Activated CD8-positive, alpha-beta memory T cell treated with anti-CD3 and anti-CD28 coated beads, Interleukin-2, amount 50 U/mL, for 4 hours (primary cell): ENCODE results near the gene GBX1.
A peak's percentile ranks its signal among the peaks of the same experiment; 100 is the strongest.

Source experiments
- DNase-seq: peaks from one replicate; pipeline ENCODE4 v3.0.0-alpha.2; 2020

GBX1 gene

DNA sequence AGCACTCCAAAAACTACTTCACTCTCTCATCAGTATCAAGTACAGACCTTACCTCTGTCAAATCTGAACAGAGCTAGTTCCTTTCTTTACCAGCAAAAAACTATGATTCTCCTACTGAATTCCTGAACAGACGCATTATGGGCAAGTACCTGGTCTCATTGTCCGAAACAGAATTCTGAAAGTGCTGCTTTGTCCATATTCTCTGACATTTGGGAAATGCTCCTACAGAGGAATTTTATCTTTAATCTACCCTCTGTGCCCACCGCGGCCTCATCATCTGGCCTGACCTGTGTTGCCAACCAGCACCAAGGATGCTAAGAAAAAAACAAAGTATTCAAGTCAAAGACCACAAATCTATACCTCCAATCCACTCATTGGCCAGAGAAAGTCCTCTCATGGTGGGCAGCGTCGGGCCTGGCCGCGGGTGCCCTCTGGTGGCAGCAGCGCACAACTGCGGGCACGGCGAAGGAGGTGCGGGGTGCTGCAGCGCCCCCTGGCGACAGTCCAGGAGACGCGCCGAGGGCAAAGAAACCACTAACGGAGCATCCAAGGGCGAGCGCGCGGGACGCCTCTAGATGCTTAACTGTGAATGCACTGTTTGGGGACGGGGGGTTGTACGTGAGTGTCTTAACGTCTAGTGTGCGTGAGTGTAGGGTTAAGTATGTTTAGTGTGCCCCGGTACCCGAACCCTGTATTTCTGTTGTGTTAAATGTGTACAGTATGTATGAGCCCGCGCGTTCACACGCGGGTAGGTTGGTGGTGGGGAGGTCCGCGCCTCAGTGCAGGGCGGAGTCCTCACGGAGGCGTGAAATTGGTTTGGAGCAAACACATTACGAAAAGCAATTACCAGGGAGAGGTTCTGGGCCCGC, 5.0 kb upstream of the GBX1 start:
- DNase-seq, result peak; percentile 79

DNA sequence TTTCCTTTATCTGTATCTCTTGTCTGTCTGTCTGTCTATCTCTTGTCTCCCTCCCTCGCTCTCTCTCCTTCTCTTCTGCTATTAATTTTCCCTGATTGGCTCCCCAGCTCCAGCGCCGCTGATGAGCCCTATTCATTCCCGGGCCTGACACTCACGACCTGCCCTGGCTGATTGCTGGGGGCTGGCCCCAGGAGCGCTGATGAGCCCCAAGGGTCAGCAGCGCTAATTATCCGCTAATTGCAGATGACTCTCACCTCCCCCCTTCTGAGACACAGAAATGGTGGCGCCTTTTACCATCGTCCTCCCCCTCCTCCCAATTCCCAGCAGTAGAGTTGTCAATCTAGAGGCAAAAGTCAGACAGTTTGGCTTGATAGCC, 1.3 kb upstream of the GBX1 start:
- no peak for DNase-seq

DNA sequence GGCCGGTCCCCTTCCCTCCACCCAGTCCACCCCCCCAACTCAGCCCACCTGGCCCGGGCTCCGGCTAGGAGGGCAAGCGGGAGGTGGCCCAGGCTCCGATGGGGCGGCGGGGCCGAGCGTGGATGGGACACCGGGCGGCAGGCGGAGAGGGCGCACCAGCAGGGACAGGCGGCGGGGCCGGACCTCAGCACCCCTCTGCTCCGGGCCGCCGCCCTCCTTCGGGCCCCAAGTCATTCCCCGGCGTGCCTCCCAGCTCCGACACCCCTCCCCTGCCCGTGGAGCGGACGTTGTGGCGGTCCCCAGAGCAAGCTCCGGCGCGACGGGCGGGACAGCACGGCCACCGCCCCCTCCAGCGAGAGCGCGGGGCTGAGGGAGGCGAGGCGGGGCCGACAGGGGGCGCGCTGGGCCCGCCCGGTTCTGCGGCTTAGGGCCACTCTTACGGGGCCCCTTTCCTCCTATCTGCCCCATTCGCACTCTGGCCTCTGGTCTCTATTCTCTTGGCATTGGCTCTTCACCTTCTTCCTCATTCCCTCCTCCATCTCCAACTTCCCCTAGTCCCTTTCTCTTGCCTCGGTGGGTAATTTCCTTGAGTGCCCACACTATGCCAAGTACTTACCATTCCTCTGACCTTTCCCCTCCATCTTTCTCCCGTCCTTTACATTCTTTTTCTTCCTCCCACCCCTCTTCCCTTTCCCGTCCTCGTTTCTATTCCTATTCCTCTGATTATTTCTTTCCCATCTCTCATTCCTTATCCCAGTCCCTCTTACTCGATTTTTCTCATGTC, 701 bp upstream of the GBX1 start:
- DNase-seq, result peak; percentile 62

- no peak for DNase-seq
Observed at GRCh38 chr7:151166629-151167196, 781 bp downstream of the GBX1 start.

- DNase-seq, result no peak
Observed at GRCh38 chr7:151161757-151162156, 5.7 kb downstream of the GBX1 start.

DNA sequence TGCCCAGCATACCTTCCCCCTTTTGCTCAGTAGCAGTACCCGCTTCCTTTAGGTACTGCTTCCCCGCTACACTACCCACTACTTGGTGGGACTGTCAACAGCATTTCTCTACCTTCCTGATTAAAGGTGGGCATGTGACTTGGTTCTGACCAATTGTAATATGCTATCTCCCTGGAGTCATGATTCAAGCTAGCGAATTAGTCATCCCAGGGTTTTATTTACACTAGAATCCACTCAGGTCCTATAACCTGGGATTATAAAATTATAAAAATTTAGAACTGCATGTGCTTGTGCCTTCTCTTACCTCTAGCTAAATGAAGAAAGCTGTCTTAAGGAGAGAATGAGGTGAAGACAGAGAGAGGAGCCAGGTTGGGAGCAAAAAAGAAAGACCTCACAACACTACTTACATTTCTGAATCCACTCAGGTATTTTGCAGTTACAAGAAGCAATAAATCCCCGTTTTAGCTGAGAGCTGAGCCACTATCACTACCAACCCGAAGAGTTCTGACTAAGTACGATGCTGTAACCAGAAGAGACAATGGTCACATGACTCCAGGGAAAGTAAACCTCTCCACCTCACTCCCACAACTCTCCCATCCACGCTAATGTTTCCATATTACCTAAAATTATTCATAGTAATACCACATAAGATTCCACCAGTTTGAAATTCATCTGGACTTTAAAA, 9.7 kb downstream of the GBX1 start:
- no peak for DNase-seq

GRCh38 chr7:151152643-151153513, 14.6 kb downstream of the GBX1 start:
- DNase-seq, result no peak

DNA sequence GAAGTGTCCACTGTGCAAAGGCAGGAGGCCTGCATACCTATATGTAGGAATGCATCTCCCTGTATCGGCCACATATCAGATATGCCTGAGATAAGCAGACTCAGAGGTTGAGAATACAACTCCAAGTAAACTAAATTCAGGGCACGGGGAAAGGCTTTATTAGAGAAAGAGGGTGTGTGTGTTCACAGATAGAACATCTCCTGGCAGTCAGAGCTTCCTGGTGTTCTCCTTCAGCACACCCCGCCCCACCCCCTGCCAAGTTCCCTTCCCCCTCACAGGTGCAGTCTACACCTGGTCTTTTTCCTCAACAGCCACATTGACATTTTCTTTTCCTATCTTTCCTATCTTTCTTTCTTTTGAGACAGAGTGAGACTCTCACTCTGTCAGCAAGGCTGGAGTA, 17.1 kb downstream of the GBX1 start:
- DNase-seq, result no peak

DNA sequence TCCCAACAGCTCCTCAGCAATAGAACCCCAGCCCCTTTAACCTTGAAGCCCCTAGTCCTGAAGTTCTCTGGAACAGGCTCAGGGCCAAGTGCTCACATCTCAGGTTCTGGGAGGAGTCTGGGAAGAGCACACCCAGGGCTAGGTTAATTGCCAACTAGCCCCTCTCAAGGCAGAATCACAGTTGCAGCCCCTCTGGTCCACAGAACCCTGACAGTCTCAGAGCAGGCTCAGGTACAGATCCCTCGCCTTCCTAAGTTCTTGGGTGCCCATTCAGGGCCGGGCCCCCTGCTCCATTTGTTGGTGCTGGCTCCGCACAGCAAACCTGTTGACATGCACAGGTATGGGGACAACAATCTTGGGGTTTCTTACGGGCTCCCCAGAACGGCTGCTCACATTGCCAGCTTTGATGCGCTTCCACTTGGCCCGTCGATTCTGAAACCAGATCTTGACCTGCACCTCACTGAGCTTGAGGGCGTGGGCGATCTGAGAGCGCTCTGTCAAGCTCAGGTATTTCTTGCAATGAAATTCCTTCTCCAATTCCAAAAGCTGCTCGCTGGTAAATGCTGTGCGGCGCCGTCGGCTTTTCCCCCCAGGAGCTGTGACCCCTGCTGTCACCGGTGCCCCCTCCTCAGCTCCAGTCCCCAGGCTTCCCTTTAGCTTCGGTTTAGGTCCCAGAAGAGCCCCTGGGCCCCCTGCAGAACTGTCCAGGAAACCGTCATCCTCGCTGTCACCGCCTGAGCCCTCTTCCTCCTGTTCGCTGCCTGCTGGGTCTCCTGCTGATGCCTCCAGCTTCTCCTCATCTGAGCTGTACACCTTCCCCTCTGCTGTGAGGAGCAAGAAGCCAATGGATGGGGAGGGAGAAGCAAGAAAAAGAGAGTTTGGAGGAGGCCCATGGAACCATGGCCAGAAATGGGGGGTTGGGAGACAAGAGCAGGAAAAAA, 18.9 kb downstream of the GBX1 start:
- DNase-seq, result no peak

- no peak for DNase-seq
Observed at GRCh38 chr7:151146761-151147160, 20.7 kb downstream of the GBX1 start.

- DNase-seq, result no peak
Observed at GRCh38 chr7:151144387-151144786, 23.1 kb downstream of the GBX1 start.

GRCh38 chr7:151143261-151144015, 24.1 kb downstream of the GBX1 start:
- no peak for DNase-seq

DNA sequence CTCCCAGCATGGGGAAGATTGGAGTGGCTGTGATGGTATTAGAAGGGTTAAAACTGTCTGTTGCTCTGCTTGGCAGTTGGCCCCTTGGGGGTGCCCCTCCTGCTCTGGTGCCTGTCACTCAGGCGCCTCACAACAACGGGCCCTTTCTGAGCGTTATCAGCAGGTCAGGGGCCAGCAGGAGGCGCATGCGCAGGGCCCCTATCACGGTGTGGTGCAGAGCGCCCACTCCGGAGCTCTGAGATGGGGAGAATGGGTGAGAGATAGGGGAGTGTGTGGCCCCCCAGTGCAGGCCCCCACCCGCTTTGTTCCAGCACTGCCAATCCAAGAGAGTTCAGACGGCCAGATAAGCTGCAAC, 24.8 kb downstream of the GBX1 start:
- no peak for DNase-seq

DNA sequence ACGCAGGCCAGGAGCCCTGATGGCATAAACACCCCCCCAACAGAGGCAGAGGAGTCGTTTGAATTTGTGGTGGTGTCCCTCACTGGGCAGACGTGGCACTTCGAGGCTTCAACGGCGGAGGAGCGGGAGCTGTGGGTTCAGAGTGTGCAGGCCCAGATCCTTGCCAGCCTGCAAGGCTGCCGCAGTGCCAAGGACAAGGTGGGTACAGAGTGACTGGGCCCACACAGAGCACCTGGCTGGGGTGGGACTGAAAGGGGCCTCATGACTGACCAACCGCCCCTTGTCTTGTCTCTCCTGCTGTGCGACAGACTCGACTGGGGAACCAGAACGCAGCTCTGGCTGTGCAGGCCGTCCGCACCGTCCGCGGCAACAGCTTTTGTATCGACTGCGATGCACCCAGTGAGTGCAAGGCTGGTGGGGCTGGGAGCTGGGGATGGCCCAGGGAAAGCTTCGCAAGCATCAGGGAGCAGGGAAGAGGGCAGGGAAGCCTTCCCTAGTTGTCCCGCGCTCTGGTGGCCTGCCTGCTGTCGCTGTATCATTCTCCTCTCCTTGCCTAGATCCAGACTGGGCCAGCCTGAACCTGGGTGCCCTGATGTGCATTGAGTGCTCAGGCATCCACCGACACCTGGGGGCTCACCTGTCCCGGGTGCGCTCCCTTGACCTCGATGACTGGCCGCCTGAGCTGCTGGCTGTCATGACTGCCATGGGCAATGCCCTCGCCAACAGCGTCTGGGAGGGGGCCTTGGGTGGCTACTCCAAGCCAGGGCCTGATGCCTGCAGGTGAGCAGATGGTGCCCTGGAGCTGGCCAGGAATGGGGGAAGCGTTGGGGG, 25.4 kb downstream of the GBX1 start:
- DNase-seq, result no peak

DNA sequence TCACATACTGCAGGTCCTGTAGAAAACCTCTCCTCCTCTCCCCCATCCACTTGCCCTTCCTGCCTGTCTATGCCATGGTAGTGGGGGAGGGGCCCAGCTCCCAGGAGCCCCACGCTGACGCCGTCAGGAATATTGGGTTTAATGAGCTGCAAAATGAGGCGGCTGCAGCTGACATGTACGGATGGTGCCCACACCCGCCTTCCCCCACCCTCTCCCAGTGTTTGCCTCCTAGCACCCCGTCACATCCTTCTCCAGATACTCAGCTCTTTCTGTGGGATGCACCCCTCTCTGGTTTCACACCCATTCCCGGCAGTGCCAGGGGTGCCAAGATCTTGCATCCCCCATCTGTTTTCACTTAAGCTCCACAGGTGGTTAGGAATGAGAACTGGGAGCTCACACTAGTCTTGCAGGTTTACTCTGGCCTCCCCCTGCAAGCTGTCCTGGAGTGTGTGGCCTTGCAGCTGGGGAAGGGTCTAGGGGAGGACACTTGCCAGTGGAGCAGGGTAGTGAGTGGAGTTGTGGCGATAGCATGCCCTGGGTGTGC, 26.1 kb downstream of the GBX1 start:
- no peak for DNase-seq

GRCh38 chr7:151140826-151141225, 26.7 kb downstream of the GBX1 start:
- no peak for DNase-seq

DNA sequence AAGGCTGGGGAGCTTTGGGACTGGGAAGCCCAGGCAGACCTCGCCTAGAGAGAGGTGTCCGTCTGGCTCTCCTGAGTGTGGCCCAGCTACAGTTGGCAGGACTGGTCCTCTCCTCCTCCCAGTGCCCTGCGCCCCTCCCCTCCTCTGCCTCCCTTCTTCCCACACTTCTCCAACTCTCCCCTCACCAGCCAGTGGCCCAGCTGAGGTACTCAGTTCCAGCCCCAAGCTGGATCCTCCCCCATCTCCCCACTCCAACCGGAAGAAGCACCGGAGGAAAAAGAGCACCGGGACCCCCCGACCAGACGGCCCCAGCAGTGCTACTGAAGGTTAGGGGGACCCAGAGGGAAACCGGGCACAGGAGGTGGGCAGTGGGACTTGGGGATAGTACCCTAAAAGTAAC, 27.7 kb downstream of the GBX1 start:
- no peak for DNase-seq

- DNase-seq, result no peak
Observed at GRCh38 chr7:151139071-151139790, 28.3 kb downstream of the GBX1 start.
